IPS-15b (cell line): ENCODE results near the gene PAFAH1B1.
"Not testable (repeated sequence)": the region's sequence is repeated elsewhere in the genome, so short reads cannot be mapped to it uniquely, and the experiment has no call there.

ENCODE experiments used
- H3K27me3 ChIP-seq: one replicate; pipeline ENCODE4 v1.6.1; 2013; ENCODE audit warnings: low read length; ENCODE audit not compliant: control insufficient read depth, insufficient read depth
- H3K36me3 ChIP-seq: one replicate; pipeline ENCODE4 v1.6.1; 2013; ENCODE audit warnings: low read length; ENCODE audit not compliant: control insufficient read depth, insufficient read depth
- H3K4me1 ChIP-seq: one replicate; pipeline ENCODE4 v1.6.1; 2013; ENCODE audit warnings: mild to moderate bottlenecking, low read length; ENCODE audit not compliant: control insufficient read depth, insufficient read depth
- H3K4me3 ChIP-seq: one replicate; pipeline ENCODE4 v1.5.1; 2013; ENCODE audit warnings: low read depth, low read length
- H3K9ac ChIP-seq: one replicate; pipeline ENCODE4 v1.6.1; 2013; ENCODE audit warnings: low read depth, mild to moderate bottlenecking, low read length
- H3K9me3 ChIP-seq: one replicate; pipeline ENCODE4 v1.6.1; 2013; ENCODE audit warnings: mild to moderate bottlenecking, low read length; ENCODE audit not compliant: control insufficient read depth, insufficient read depth

The PAFAH1B1 gene

DNA sequence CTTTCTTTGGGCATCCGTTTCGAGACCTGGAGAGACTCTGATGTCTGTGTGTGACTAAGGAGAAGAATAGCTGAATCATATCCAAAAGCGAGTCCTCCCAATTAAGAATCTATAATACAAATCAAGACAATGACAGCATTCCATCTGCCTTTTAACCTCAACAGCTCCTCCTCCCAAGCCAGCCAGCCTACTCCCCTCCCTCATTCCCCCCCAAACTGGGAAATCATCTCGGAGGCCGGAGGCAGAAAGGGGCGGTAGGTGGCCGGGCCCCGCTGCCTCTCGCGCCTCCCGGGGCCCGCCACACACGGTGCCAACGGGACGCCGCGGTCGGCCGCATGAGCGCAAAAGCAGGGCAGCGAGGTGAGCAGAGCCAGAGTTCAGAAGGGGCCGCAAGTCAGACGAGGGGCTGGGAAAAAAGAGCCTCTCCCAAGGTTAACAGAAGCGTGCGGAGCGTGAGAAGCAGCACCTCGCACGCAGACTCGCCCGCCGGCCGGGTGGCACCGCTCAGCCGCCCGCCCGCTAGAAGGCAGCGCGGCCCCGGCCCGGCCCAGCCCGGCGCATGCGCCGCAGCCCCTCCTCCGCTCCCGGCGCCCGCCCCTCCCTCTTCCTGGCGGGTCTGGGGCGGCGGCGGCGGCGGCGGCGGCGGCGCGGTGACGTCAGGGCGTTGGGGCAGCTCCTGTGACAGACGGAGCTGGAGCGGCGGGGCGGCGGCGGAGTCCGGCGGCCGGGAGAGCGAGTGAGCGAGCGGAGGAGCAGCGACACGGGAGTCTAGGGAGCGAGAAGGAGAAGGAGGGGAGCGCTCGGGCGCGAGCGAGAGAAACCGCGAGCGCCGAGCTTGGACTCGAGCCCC is at the start of gene PAFAH1B1:
Gene PAFAH1B1 (plus strand): TSS at position 684 of the 850 bp plus-strand sequence. CDS start 44,635 bp downstream, outside the sequence.
- Histone ChIP-seq H3K4me1 (peaks cover 4% of the 10 kb centered on the region), H3K36me3 (peaks cover 2% of the 10 kb centered on the region), H3K9me3 (no peaks in the 10 kb centered on the region), H3K9ac (peak within 1 kb of the TSS; percentile 38), H3K4me3 (peak within 1 kb of the TSS; percentile 70), H3K27me3 (no peaks in the 10 kb centered on the region)

DNA sequence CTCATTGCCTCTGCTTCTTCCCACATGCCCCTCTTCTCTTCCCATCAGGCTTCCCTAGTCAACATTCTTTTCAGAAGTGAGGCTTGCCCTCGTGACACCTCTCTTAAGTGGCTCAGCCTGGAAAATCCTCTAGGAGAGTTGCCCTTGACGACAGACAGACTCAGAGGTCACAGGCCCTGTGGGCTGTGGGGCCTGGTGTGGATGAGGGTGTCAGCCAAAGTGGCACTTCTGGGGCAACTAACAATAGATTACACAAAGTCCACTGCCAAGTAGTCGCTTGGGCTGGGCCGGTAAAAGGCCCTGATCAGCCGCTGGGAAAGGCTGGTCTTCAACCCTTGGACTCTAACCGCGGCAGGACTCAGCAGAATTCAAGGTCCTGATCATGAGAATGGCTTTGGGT is 48.1 kb upstream of the PAFAH1B1 start:
- H3K9me3 ChIP-seq, result no peaks in the 10 kb centered on the region
- H3K9ac ChIP-seq, result no peak overlapping the region
- H3K36me3 ChIP-seq, result no peaks in the 10 kb centered on the region
- no peaks in the 10 kb centered on the region for H3K4me1 ChIP-seq
- H3K27me3 ChIP-seq, result no peaks in the 10 kb centered on the region
- no peak overlapping the region for H3K4me3 ChIP-seq

DNA sequence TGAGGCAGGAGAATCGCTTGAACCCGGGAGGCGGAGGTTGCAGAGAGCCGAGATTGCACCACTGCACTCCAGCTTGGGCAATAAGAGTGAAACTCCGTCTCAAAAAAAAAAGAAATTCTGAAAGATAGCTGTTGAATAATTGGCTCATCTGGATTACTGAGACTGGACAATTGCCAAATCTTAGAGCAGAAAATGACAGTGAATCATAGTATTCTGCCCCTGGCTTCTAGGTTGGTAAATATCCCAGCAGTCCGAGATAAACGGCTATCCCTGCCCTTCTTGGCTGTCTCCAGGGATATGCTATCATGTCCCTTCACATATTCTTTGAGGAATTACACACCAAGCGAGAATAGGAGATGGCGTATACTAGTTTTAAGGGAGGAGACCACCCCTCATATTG is 46.3 kb upstream of the PAFAH1B1 start:
- Histone ChIP-seq H3K9ac (no peak overlapping the region), H3K9me3 (no peaks in the 10 kb centered on the region), H3K27me3 (no peaks in the 10 kb centered on the region), H3K4me1 (no peaks in the 10 kb centered on the region), H3K36me3 (no peaks in the 10 kb centered on the region), H3K4me3 (no peak overlapping the region)

DNA sequence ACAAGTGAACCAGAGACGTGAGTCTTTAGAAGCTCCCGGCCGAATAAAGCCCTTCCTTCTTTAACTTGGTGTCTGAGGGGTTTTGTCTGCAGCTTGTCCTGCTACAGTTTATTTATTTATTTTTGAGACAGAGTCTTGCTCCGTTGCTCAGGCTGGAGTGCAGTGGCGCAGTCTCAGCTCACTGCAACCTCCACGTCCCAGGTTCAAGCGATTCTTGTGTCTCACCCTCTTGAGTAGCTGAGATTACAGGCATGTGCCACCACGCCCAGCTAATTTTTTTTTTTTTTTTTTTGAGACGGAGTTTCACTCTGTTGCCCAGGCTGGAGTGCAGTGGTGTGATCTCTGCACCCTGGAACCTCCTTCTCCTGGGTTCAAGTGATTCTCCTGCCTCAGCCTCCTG is 45.4 kb upstream of the PAFAH1B1 start:
- H3K36me3 ChIP-seq, H3K4me3 ChIP-seq, H3K9ac ChIP-seq, H3K9me3 ChIP-seq, H3K4me1 ChIP-seq, H3K27me3 ChIP-seq: not testable (repeated sequence)

DNA sequence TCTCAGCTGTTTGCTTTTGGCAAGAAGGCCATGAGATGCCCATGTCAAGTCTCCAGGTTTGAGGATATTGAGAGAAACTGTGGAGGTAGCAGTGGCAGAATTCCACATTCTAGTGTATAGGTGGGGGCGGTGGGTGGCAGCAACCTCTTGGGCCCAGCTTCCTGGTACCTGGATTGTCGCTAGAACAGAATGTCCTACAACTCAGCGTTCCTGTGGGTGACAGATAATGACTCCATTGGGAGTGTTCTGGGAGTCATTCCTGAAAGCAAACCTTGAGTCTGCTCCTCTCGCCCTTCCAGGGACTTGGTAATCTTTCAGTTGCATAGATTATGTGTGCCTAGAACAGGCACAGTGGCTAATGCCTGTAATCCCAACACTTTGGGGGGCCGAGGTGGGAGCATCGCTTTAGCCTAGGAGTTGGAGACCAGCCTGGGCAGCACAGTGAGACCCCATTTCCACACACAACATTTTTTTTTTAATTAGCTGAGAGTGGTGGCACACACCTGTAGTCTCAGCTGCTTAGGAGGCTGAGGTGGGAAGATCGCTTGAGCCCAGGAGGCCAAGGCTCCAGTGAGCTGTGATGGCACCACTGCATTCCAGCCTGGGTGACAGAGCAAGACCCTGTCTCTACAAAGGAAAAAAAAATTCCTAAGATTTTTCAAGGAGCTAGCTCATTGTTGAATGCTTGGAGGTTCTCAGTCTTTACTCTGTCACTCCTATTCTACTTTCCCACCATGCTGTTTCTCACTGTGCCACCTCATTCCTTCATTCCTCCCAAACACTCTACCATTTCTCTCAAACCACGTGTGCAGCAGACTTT is 43.9 kb upstream of the PAFAH1B1 start:
- Histone ChIP-seq H3K9me3 (no peaks in the 10 kb centered on the region), H3K4me1 (no peaks in the 10 kb centered on the region), H3K27me3 (no peaks in the 10 kb centered on the region), H3K9ac (no peak overlapping the region), H3K4me3 (no peak overlapping the region), H3K36me3 (no peaks in the 10 kb centered on the region)

DNA sequence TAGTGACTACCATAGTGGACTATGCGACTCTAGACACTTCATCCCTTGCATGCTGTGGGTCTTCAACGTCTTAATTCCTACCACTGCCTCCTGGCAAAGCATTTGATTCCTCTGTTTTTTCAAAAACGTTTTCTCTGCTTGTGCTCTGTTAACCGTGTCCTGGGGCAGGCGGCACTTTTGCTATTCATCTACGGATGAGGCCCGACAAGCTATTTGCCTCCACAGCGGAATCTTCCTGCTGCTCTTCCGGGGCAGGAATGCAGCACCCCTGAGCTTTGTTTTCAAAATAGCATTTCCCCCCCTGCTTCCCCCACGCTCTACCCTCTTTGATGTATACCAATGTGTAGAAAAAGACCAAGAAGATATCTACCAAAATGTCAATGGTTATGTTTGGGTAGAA is 42.0 kb upstream of the PAFAH1B1 start:
- Histone ChIP-seq H3K9me3 (no peaks in the 10 kb centered on the region), H3K4me1 (no peaks in the 10 kb centered on the region), H3K4me3 (no peak overlapping the region), H3K9ac (no peak overlapping the region), H3K36me3 (no peaks in the 10 kb centered on the region), H3K27me3 (no peaks in the 10 kb centered on the region)

DNA sequence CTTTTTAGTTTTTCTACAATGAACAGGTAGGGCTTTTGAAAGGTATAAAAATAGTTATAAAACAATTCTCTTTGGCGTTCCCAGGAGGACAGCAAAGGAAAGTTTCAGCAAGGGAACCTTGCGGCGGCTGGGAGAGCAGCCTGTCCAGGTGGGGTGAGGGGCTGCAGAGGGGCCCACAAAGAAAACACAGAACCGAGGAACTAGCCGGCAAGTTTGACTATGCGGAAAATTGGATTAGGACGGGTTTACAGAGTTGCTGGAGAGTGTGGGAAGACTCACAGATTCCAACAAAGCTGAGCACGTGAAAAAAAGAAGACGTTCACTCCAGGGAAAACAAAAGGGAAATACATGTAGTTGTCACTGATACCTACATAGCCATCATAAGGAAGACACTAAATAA is 41.5 kb upstream of the PAFAH1B1 start:
- Histone ChIP-seq H3K9me3 (no peaks in the 10 kb centered on the region), H3K36me3 (no peaks in the 10 kb centered on the region), H3K27me3 (no peaks in the 10 kb centered on the region), H3K4me3 (no peak overlapping the region), H3K4me1 (no peaks in the 10 kb centered on the region), H3K9ac (no peak overlapping the region)

DNA sequence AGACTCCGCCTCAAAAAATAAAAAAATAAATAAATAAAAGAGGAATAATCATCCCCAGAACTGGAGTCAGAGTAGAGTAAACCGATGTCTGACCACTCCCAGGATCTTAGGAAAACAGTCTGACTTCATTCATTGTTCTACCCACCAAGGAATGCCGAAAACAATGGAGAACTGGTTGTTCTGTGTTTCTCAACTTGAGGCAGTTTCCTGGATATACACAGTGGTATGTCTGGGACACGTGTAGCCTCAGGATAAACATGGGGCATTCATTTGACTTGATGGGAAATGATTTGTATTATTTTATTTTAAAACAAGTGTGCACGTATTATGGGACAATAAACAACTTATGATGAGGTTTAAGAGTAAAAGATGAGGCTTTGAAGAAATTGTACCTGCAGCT is 32.8 kb upstream of the PAFAH1B1 start:
- Histone ChIP-seq H3K9ac (no peak overlapping the region), H3K4me3 (no peak overlapping the region), H3K27me3 (no peaks in the 10 kb centered on the region), H3K36me3 (no peaks in the 10 kb centered on the region), H3K9me3 (no peaks in the 10 kb centered on the region), H3K4me1 (no peaks in the 10 kb centered on the region)

DNA sequence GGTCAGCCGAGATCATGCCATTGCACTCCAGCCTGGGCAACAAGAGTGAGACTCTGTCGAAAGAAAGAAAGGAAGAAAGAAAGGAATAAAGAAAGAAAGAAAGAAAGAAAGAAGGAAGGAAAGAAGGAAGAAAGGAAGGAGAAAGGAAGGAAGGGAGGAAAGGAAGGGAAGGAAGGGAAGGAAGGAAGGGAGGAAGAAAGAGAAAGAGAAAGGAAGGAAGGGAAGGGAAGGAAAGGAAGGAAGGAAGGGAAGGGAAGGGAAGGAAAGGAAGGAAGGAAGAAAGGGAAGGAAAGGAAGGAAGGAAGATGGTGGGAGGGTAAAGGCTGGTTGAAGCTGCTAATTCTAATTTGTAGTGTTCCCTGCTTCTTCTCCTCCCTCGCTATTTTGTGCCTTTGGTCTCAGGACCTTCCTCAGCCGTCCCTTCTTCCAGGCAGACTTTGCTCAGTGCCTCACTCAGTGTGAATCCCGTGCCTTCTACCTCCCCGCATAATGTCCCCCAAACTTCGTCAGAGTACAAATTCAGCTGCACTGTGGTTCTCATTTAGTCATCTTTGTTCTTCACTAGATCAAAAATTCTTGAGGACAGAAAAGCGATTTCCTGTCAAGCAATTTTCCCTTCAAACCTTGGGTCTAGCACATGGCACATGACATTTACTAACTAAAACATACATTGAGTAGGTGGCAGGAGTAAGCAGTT is 31.1 kb upstream of the PAFAH1B1 start:
- Histone ChIP-seq H3K27me3 (no peaks in the 10 kb centered on the region), H3K4me1 (no peaks in the 10 kb centered on the region), H3K9me3 (no peaks in the 10 kb centered on the region), H3K36me3 (no peaks in the 10 kb centered on the region), H3K9ac (no peak overlapping the region), H3K4me3 (no peak overlapping the region)

DNA sequence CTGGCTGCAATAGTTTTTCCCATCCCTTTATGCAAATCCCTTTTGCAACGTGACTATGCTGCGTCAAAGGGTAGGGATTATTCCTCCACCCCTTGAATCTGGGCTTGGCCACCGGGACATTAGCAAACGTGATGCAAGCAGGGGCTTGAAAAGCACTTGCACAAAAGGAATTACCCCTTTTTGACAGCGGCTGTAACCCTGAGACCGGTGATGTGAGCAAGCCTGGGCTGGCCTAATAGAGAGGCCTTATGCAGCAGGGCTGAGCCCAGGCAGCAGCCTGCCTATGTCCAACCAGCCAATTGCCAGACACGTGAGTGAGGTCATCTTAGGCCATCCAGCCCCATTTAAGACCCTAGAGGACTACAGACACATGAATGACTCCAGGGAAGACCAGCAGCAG is 30.4 kb upstream of the PAFAH1B1 start:
- no peak overlapping the region for H3K9ac ChIP-seq
- no peaks in the 10 kb centered on the region for H3K27me3 ChIP-seq
- no peaks in the 10 kb centered on the region for H3K9me3 ChIP-seq
- no peaks in the 10 kb centered on the region for H3K4me1 ChIP-seq
- H3K4me3 ChIP-seq, result no peak overlapping the region
- no peaks in the 10 kb centered on the region for H3K36me3 ChIP-seq

DNA sequence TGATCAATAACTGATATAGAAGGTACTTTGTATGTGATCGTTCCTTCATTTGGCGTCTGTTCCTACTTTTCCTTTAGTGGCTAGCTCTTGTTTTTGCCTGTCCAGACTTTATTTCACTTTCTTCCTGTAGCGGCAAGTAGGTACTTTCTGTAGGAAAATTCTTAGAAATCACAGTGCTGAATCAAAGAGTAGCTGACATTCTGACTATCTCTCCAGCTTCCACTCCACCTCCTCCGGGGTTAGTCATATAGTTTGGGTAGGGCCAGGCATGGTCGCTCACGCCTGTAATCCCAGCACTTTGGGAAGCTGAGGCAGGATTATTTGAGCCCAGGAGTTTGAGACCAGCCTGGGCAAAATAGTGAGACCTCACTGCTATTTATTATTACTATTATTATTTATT is 29.9 kb upstream of the PAFAH1B1 start:
- Histone ChIP-seq H3K27me3 (no peaks in the 10 kb centered on the region), H3K4me1 (no peaks in the 10 kb centered on the region), H3K4me3 (no peak overlapping the region), H3K9ac (no peak overlapping the region), H3K9me3 (no peaks in the 10 kb centered on the region), H3K36me3 (no peaks in the 10 kb centered on the region)
